KMS-11 (cell line): Measurements from ENCODE around the gene MCTP1.
A peak's percentile ranks its signal among the peaks of the same experiment; 100 is the strongest.

Experiments
- H2AFZ ChIP-seq: fragments of 200-600 bp; sonication (generic); 2 replicates; pipeline ENCODE4 v1.6.1; 2016; ENCODE audit warnings: antibody characterized with exemption, mixed run types, low read depth
- H3K27ac ChIP-seq: fragments of 200-600 bp; sonication (generic); 2 replicates; pipeline ENCODE4 v1.6.1; 2016; ENCODE audit warnings: mild to moderate bottlenecking, mixed run types
- H3K27me3 ChIP-seq: fragments of 200-600 bp; sonication (generic); 2 replicates; pipeline ENCODE4 v1.6.1; 2017; ENCODE audit warnings: mild to moderate bottlenecking, low read depth, mixed run types, moderate library complexity; ENCODE audit not compliant: insufficient read depth
- H3K36me3 ChIP-seq: fragments of 200-600 bp; sonication (generic); 2 replicates; pipeline ENCODE4 v1.6.1; 2017; ENCODE audit warnings: mild to moderate bottlenecking, mixed run types; ENCODE audit not compliant: insufficient read depth
- H3K4me1 ChIP-seq: fragments of 200-600 bp; sonication (generic); 2 replicates; pipeline ENCODE4 v1.6.1; 2016; ENCODE audit warnings: mild to moderate bottlenecking, low read depth, mixed run types; ENCODE audit not compliant: poor library complexity, severe bottlenecking
- H3K4me2 ChIP-seq: fragments of 200-600 bp; sonication (generic); 2 replicates; pipeline ENCODE4 v1.7.0; 2016; ENCODE audit warnings: mild to moderate bottlenecking, mixed run types
- H3K4me3 ChIP-seq: fragments of 200-600 bp; sonication (generic); IDR thresholded peaks from 2 replicates; pipeline ENCODE4 v1.6.1; 2017; ENCODE audit warnings: low read depth, low read length, mixed read lengths; ENCODE audit not compliant: insufficient read depth
- H3K79me2 ChIP-seq: fragments of 200-600 bp; sonication (generic); 2 replicates; pipeline ENCODE4 v1.6.1; 2016; ENCODE audit warnings: low read depth, mixed run types; ENCODE audit not compliant: insufficient read depth
- H3K9ac ChIP-seq: fragments of 200-600 bp; sonication (generic); 2 replicates; pipeline ENCODE4 v1.6.1; 2016; ENCODE audit warnings: mild to moderate bottlenecking, mixed run types
- H4K20me1 ChIP-seq: fragments of 200-600 bp; sonication (generic); 2 replicates; pipeline ENCODE4 v1.6.1; 2016; ENCODE audit warnings: mild to moderate bottlenecking, mixed run types; ENCODE audit not compliant: insufficient read depth
- TF ChIP-seq, protein P1 (sequence below): fragments of 200-600 bp; sonication (generic); conservative IDR thresholded peaks from 2 replicates; pipeline ENCODE4 v1.6.1; 2017; ENCODE audit warnings: low read depth, mild to moderate bottlenecking, antibody characterized with exemption, low read length, moderate library complexity, mixed read lengths

The MCTP1 gene

GRCh38 chr5:95090774-95091173, 194.1 kb downstream of the MCTP1 start:
- Histone ChIP-seq H2AFZ (no peak overlapping the region), H3K36me3 (no peaks in the 10 kb centered on the region), H3K4me2 (no peak overlapping the region), H3K4me3 (no peak overlapping the region), H4K20me1 (no peaks in the 10 kb centered on the region), H3K27me3 (no peaks in the 10 kb centered on the region), H3K4me1 (peaks cover 30% of the 10 kb centered on the region), H3K79me2 (no peaks in the 10 kb centered on the region), H3K9ac (no peak overlapping the region), H3K27ac (no peak overlapping the region)
- TF ChIP-seq, protein P1, sequence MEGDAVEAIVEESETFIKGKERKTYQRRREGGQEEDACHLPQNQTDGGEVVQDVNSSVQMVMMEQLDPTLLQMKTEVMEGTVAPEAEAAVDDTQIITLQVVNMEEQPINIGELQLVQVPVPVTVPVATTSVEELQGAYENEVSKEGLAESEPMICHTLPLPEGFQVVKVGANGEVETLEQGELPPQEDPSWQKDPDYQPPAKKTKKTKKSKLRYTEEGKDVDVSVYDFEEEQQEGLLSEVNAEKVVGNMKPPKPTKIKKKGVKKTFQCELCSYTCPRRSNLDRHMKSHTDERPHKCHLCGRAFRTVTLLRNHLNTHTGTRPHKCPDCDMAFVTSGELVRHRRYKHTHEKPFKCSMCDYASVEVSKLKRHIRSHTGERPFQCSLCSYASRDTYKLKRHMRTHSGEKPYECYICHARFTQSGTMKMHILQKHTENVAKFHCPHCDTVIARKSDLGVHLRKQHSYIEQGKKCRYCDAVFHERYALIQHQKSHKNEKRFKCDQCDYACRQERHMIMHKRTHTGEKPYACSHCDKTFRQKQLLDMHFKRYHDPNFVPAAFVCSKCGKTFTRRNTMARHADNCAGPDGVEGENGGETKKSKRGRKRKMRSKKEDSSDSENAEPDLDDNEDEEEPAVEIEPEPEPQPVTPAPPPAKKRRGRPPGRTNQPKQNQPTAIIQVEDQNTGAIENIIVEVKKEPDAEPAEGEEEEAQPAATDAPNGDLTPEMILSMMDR = no peak

GRCh38 chr5:95087816-95088317, 197.0 kb downstream of the MCTP1 start:
- H3K79me2 ChIP-seq = no peaks in the 10 kb centered on the region
- peak overlapping the region; percentile 53 for H3K4me3 ChIP-seq
- H3K4me2 ChIP-seq = peak overlapping the region; percentile 81
- H2AFZ ChIP-seq = peak overlapping the region; percentile 79
- H3K9ac ChIP-seq = peak overlapping the region; percentile 59
- peak overlapping the region; percentile 83 for H3K27ac ChIP-seq
- no peaks in the 10 kb centered on the region for H3K27me3 ChIP-seq
- H3K4me1 ChIP-seq = peaks cover 38% of the 10 kb centered on the region
- TF ChIP-seq, protein P1 = no peak
- no peaks in the 10 kb centered on the region for H4K20me1 ChIP-seq
- no peaks in the 10 kb centered on the region for H3K36me3 ChIP-seq

DNA sequence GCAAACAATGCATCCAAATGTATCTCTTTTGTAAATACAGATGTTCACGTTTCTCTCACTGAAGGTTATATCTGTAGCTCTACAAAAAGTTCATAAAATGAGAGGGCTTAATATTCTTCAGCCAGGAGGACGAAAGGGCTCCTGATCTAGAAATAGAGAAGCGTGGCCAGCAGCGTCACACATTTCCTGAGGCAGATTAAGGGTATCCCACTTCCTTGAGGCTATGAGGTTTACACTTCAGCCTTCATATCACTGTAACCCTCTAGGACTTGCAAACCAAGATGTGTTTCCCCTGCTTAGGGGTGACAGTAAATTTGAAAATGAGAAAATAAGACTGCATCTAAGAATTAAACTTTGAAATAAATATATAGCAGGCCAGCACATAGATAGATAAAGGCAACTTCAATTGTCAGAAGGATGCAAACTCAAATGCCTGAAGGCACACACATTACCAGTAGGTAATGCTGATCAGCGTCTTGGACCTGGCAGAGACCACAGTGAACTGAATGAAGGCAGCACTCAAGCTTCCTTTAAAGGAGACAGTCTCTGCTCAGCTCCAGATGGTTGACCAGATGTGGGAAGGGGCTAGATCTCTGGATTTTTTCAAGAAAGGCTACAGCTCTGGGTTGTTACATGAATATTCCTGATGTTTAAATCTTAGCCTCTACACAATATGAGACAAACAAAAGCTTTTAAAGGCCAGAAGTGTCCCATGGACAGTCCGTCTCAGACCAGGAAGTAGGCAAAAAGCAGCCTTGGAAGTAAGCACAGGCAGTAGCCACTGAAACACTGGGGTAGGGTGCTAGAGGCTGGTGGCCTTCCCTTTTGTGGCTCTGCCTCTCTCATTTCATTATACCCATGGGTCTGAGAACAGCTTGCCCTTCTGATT, 197.7 kb downstream of the MCTP1 start:
- peak overlapping the region; percentile 53 for H3K4me3 ChIP-seq
- TF ChIP-seq, protein P1 = no peak
- H2AFZ ChIP-seq = peak overlapping the region; percentile 79
- peak overlapping the region; percentile 59 for H3K9ac ChIP-seq
- peaks cover 43% of the 10 kb centered on the region for H3K4me1 ChIP-seq
- H3K4me2 ChIP-seq = peak overlapping the region; percentile 81
- H4K20me1 ChIP-seq = no peaks in the 10 kb centered on the region
- no peaks in the 10 kb centered on the region for H3K36me3 ChIP-seq
- no peaks in the 10 kb centered on the region for H3K79me2 ChIP-seq
- H3K27ac ChIP-seq = peak overlapping the region; percentile 83
- H3K27me3 ChIP-seq = no peaks in the 10 kb centered on the region

GRCh38 chr5:95084757-95085156, 200.1 kb downstream of the MCTP1 start:
- Histone ChIP-seq H3K36me3 (no peaks in the 10 kb centered on the region), H3K4me3 (no peak overlapping the region), H3K27me3 (no peaks in the 10 kb centered on the region), H3K27ac (no peak overlapping the region), H3K79me2 (no peaks in the 10 kb centered on the region), H4K20me1 (no peaks in the 10 kb centered on the region), H2AFZ (no peak overlapping the region), H3K4me2 (no peak overlapping the region), H3K4me1 (peaks cover 64% of the 10 kb centered on the region), H3K9ac (no peak overlapping the region)
- TF ChIP-seq, protein P1 = no peak
